GM12873 (cell line): Measurements from ENCODE around the gene GCLM.

ENCODE experiments used
- CTCF ChIP-seq: IDR thresholded peaks from 2 replicates; pipeline ENCODE4 v1.5.1; 2012; ENCODE audit warnings: low read depth, mild to moderate bottlenecking, moderate library complexity, low read length, control low read depth; ENCODE audit not compliant: insufficient read depth; ENCODE audit errors: missing control alignments

The GCLM gene

DNA sequence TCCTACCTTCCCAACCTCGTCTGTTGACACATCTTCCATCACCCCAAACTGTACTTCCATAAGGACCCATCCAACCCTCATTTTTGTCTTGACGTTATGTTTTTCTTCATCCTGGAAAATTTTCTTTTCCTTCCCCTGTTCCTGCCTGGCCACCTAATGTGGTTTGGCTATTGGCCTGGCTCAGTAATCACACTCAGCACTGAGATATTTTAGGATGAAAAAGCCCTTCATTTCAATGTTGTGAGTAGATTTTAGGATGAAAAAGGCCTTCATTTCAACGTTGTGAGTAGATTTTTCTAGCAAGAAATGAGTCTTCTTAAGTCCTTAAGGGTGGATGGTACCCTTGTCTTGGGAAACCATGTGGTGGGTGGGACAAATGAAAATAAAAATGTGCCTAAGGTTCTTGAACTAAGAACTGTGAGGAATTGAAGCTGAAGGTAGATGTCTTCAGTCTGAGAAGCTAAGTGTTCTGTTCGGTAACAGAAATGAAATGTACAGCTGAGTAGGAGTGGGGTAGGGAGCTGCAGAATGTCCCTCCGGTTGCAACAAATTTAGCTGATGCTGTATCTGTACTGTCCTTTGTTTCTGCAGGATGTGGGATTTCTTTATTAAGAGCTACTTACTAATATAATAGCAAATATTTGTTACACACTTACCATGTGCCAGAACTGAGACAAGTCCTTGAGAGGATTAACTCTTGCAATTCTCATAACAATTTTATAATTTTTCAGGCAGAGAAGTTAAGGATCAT, 66.3 kb downstream of the GCLM start:
- no peak for TF ChIP-seq CTCF

DNA sequence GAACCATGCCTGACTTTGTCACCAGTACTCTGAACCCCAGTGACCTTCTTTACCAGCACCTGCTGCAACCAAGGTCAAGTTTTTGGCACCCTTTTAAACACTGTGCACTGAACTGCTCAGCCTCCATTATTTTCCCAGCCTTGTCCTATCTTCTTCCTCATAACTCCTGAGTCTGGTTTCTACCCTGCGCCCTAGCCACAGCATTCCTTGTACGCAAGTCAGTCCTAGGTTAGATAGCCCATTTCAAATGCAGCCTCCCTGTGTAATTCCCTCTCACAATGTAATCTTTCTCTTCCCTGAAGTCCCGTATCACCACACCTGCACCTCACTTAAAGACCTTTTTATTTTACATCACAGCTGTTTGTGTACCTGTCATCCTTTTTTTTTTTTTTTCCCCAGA, 67.5 kb downstream of the GCLM start:
- TF ChIP-seq CTCF, result no peak

DNA sequence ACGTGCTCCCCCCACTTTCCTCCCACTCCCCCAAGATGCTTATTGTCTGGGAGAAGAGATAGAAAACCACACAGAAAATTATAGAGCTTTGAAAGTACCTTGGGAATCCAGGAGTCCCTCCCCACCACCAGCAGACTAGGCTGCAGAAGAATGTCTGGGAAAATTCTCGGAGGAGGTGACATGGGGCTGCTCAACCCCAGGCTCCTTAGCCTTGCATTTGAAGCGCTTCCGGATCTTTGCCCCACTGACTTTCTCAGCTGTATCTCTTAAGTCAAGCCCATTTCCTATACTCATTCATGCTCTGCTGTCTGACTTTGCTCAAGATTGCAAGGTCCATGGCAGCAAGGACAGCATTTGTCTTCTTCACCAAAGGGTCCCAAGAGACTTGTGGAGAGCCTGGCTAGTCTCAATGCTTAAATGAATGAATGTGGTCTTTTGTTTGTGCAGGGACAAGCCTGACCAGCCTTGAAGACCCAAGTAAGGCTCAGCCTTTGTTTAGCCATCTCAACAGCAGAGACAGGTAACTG, 68.2 kb downstream of the GCLM start:
- TF ChIP-seq CTCF, result no peak

DNA sequence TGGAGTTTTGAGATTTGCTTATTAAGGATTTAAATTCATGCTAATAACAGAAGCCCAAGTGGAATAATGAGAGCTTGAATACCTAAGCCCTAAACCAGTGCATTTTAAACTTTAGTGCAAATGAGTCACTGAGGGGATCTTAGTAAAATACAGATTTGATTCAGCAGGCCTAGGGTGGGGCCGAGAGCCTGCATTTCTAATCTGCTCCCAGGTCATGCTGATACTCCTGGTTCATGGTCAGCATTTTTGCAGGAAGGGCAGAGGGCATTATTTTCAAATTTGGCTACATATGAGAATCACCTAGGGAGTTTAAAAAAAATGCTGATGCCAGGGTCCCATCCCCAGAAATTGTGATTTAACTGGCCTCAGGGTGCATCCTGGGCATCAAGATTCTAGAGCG, 69.5 kb downstream of the GCLM start:
- no peak for TF ChIP-seq CTCF

GRCh38 chr1:93839307-93839706, 69.9 kb downstream of the GCLM start:
- no peak for TF ChIP-seq CTCF

GRCh38 chr1:93837961-93838360, 71.3 kb downstream of the GCLM start:
- TF ChIP-seq CTCF, result no peak
